Neural progenitor cell (in vitro differentiated cells): ENCODE measurements around the gene SCYGR5.

Experiments
- EZH2 ChIP-seq: fragments of 200-600 bp; sonication (generic); IDR thresholded peaks from 2 replicates; pipeline ENCODE4 v1.6.1; 2017; ENCODE audit warnings: antibody characterized with exemption, mild to moderate bottlenecking, moderate library complexity
- EZH2phosphoT487 ChIP-seq: fragments of 200-600 bp; sonication (generic); IDR thresholded peaks from 2 replicates; pipeline ENCODE4 v1.6.1; 2017; ENCODE audit warnings: antibody characterized with exemption
- TF ChIP-seq, protein P1 (sequence below): fragments of 200-600 bp; sonication (generic); IDR thresholded peaks from 2 replicates; pipeline ENCODE4 v1.5.1; 2017; ENCODE audit warnings: antibody characterized with exemption, mild to moderate bottlenecking

- TF ChIP-seq, protein P1, sequence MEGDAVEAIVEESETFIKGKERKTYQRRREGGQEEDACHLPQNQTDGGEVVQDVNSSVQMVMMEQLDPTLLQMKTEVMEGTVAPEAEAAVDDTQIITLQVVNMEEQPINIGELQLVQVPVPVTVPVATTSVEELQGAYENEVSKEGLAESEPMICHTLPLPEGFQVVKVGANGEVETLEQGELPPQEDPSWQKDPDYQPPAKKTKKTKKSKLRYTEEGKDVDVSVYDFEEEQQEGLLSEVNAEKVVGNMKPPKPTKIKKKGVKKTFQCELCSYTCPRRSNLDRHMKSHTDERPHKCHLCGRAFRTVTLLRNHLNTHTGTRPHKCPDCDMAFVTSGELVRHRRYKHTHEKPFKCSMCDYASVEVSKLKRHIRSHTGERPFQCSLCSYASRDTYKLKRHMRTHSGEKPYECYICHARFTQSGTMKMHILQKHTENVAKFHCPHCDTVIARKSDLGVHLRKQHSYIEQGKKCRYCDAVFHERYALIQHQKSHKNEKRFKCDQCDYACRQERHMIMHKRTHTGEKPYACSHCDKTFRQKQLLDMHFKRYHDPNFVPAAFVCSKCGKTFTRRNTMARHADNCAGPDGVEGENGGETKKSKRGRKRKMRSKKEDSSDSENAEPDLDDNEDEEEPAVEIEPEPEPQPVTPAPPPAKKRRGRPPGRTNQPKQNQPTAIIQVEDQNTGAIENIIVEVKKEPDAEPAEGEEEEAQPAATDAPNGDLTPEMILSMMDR = no peak
- no peak for TF ChIP-seq EZH2
- no peak for TF ChIP-seq EZH2phosphoT487
Observed at GRCh38 chr2:227703961-227704360, 37.4 kb downstream of the SCYGR5 start.
